NT2/D1 (cell line): Measurements from ENCODE around the gene ZNF543.

Source experiments
- YY1 ChIP-seq: IDR thresholded peaks from 2 replicates; pipeline ENCODE4 v1.6.1; 2011; ENCODE audit not compliant: insufficient read length, insufficient read depth
- ZNF274 ChIP-seq: IDR thresholded peaks from 2 replicates; pipeline ENCODE4 v1.6.1; 2011; ENCODE audit warnings: mild to moderate bottlenecking, low read depth, low read length

GRCh38 chr19:57334191-57334590 lies 13.9 kb downstream of the ZNF543 start:
- TF ChIP-seq ZNF274 (no peak), YY1 (no peak)
